Measurements from ENCODE around the gene BMPR1B. TPM values are rescaled to one million over a fixed set of nuclear protein-coding genes. Genes with fewer than 3 reads are reported as not detected.

BMPR1B gene
- total RNA-seq, 1 donor from 2014 or later: not detected

DNA sequence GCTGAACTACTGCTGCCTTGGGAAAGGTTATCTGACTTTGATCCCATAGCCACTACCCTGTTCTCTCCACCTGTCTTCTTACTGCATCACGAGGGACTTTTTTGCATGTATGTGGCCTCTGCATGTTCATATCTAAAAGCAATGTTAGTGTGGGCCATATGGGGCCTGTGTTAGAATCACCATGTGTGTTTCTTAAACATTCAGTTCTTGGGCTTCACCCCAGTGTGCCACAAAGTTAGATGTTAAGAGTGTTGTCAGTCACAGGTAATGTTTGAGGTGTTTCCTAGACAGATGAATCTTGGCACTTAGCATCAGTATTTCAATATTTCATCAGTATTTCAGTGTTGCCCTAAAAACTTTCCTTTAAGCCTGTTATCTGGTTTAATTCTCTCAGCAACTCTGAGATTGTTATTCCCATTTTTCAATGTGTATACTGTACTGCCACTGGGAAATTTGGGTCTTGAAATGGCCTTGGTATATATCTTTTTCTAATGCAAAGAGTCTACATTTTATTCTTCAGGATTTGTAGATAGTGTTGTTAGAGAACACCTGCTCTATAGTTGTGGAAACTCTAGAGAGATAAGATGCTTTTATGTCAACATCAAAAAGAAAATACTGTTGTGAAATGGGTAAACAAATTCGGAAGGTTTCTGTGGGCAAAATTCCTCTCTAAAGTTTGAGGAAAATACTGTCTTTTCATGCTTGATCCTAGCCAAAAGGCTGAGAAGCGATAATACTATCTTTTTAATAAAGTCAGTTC, 259.7 kb downstream of the BMPR1B start:
- Mint-ChIP-seq H3K4me1 (ENCODE audit: low read depth) (no peaks in the 10 kb centered on the region), H3K36me3 (ENCODE audit: low read depth) (no peaks in the 10 kb centered on the region), H3K9me3 (no peaks in the 10 kb centered on the region), H3K27me3 (ENCODE audit: insufficient read depth) (peaks cover 4% of the 10 kb centered on the region), H3K27ac (no peak overlapping the region), H3K4me3 (no peak overlapping the region)
- DNase-seq (ENCODE audit: low spot score): no peak
- intact Hi-C loops (cut with micrococcal nuclease): no loop called here

DNA sequence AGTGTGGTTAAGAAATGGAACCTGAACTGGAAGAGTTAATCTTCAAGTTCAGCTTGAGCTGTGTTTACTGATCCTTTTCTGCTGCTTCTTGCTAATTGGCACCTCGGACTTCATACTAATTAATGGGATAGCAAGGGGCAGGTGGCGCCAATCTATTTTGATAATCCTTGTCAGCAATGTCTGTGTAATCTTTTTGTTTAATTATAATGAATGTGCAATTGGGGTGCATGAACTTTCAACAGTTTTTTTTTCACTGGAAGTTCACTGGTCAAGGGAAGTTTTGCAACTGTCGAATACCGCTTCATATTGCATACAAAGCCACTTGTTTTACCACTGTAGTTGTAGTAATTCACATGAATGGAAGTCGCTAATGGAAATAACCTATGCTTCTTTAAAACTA, 261.0 kb downstream of the BMPR1B start:
- no peaks in the 10 kb centered on the region for H3K9me3 Mint-ChIP-seq

DNA sequence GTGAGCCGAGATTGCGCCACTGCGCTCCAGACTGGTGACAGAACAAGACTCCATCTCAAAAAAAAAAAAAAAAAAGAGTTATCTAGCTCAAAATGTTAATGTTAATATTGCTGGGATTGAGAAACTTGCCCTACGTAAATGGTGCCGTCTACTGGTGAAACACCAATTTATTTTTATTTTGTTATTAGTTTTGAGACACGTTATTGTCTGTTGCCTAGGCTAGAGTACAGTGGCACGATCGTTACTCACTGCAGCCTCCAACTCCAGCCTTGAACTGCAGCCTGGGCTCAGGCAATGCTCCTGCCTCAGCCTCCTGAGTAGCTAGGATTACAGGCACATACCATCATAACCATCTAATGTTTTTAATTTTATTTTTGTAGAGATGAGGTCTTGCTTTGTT, 262.8 kb downstream of the BMPR1B start:
- intact Hi-C loops (cut with micrococcal nuclease): no loop called here
- DNase-seq (ENCODE audit: low spot score): no peak
- no peak overlapping the region for H3K4me3 Mint-ChIP-seq
- H3K27ac Mint-ChIP-seq: no peak overlapping the region
- H3K36me3 Mint-ChIP-seq (ENCODE audit: low read depth): no peaks in the 10 kb centered on the region
- H3K9me3 Mint-ChIP-seq: no peaks in the 10 kb centered on the region
- peaks cover 4% of the 10 kb centered on the region for H3K27me3 Mint-ChIP-seq (ENCODE audit: insufficient read depth)
- H3K4me1 Mint-ChIP-seq (ENCODE audit: low read depth): no peaks in the 10 kb centered on the region

More for the DNA sequence above, 261.0 kb downstream of the BMPR1B start:
- Mint-ChIP-seq H3K4me1 (ENCODE audit: low read depth) (no peaks in the 10 kb centered on the region), H3K4me3 (no peak overlapping the region), H3K27ac (no peak overlapping the region), H3K27me3 (ENCODE audit: insufficient read depth) (peaks cover 4% of the 10 kb centered on the region), H3K36me3 (ENCODE audit: low read depth) (no peaks in the 10 kb centered on the region)
- intact Hi-C loops (cut with micrococcal nuclease): no loop called here
- DNase-seq (ENCODE audit: low spot score): no peak

DNA sequence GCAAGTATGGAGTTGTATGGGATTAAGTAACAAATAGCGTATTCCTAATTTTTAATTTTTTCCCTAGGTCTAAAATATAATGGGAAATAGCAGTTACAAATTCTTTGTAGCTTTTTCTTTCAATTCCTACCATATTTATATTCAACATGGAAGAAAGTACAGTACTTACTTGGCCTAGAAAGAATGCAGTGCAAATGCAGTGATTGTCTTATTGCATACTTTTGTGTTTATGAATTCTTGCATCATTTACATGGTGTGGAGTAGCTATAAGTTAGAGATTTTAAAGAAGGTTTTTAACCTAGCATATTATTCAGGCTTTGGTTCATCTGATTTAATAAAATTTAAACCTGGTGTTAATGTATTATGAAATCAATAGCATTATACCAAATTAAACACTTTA, 263.3 kb downstream of the BMPR1B start:
- Mint-ChIP-seq H3K27me3 (ENCODE audit: insufficient read depth) (peaks cover 1% of the 10 kb centered on the region), H3K9me3 (no peaks in the 10 kb centered on the region), H3K27ac (no peak overlapping the region), H3K4me1 (ENCODE audit: low read depth) (no peaks in the 10 kb centered on the region), H3K4me3 (no peak overlapping the region), H3K36me3 (ENCODE audit: low read depth) (no peaks in the 10 kb centered on the region)
- intact Hi-C loops (cut with micrococcal nuclease): no loop called here
- no peak for DNase-seq (ENCODE audit: low spot score)

DNA sequence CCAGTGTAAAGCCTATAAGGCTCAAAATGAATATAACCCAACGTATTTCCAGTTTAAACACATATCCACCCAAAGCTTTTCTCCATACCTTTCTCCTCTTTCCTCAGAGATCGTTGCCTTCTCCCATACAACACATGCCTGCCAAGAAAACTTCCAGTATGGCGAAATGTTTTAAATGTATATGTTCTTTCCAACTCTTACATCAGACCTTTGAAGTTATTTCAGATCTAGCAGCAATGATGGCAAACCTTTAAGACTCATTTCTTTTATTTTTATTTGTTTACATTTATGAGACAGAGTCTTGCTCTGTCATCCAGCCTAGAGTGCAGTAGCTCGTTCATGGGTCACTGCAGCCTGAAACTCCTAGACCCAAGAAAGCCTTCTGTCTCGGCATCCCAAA, 265.4 kb downstream of the BMPR1B start:
- H3K27me3 Mint-ChIP-seq (ENCODE audit: insufficient read depth): no peaks in the 10 kb centered on the region
- no peak overlapping the region for H3K4me3 Mint-ChIP-seq
- no peaks in the 10 kb centered on the region for H3K36me3 Mint-ChIP-seq (ENCODE audit: low read depth)
- no peak for DNase-seq (ENCODE audit: low spot score)
- H3K27ac Mint-ChIP-seq: no peak overlapping the region
- intact Hi-C loops (cut with micrococcal nuclease): no loop called here
- no peaks in the 10 kb centered on the region for H3K9me3 Mint-ChIP-seq
- H3K4me1 Mint-ChIP-seq (ENCODE audit: low read depth): no peaks in the 10 kb centered on the region

DNA sequence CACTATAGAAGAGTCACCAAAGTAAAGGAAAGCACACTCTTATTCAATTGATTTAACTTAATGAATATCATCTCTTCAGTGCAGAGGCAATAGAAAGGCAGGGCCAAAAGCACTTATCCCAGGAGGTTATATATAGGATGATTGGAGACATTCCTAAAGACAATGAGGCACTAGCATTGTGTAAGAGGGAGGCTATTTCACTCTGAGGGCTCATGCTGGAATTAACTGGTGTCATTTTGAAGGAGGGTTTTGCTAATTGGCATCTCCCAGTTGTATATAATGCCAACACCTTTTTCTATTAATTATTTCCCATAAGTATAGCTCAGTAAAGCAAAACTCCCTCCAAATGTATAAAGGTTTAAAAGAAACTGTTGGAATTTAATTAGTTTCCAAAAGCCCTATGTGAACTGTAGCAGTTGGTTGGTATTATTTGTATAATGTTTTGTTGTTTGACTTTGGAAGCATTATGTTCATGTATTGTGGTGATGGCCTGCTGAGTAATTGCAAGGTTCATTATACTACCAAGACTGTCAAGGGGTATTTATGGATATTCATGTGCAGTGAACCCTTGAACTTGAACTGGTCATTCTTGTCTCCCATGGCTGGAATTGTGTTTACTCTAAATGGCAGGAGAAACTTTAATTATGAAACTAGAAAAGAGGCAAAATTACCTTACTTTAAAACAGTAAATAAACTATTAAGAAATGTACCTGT, 270.3 kb downstream of the BMPR1B start:
- Mint-ChIP-seq H3K4me1 (ENCODE audit: low read depth) (no peaks in the 10 kb centered on the region), H3K27ac (no peak overlapping the region), H3K36me3 (ENCODE audit: low read depth) (no peaks in the 10 kb centered on the region), H3K9me3 (no peaks in the 10 kb centered on the region), H3K27me3 (ENCODE audit: insufficient read depth) (no peaks in the 10 kb centered on the region), H3K4me3 (no peak overlapping the region)
- intact Hi-C loops (cut with micrococcal nuclease): no loop called here
- DNase-seq (ENCODE audit: low spot score): no peak

DNA sequence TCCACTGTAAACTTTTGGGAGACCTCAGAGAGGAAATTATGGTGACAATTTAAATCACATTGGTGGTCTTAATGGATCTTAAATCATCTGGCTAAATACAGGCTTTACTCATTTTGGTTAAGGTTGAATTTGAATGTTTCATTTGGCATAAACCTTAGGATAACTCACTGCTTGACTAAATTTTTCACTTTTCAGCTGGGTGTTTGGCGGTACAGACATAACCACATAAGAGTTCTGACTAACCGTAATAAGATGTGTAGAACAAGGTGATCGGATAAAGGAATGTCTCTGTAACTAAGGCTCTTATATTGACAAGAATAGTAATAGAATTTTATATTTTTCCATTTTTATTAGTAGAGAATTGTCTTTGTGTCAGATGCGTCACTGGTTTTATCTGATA, 281.0 kb downstream of the BMPR1B start:
- H3K36me3 Mint-ChIP-seq (ENCODE audit: low read depth): no peaks in the 10 kb centered on the region
- H3K4me1 Mint-ChIP-seq (ENCODE audit: low read depth): no peaks in the 10 kb centered on the region
- H3K9me3 Mint-ChIP-seq: peaks cover 9% of the 10 kb centered on the region
- H3K27ac Mint-ChIP-seq: no peak overlapping the region
- H3K27me3 Mint-ChIP-seq (ENCODE audit: insufficient read depth): no peaks in the 10 kb centered on the region
- no peak for DNase-seq (ENCODE audit: low spot score)
- intact Hi-C loops (cut with micrococcal nuclease): no loop called here
- H3K4me3 Mint-ChIP-seq: no peak overlapping the region

DNA sequence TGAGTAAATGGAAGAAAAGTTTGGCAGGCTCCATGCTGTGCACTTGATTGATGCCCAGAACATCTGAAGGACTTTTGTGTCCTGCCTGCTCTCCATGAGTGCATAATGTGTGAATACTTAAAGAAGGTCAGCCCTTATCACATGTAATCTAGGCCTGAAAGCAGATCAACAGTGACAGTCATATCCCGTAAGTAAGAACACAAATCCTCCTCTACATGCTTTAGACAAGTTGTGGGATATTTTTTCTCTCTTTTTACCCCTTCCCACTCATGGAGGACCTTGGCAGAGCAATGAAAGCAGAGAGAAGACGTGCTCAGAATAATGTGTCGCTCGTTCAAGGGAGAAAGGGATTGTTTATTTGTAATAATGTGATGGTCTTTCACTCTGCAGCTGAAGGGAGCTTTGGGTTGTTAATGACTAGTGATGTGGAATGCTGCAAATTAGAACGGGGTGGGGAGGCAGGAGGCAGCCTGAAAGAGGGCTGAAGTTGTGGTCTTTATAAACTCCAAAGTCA, 286.6 kb downstream of the BMPR1B start:
- no peaks in the 10 kb centered on the region for H3K4me1 Mint-ChIP-seq (ENCODE audit: low read depth)
- intact Hi-C loops (cut with micrococcal nuclease): no loop called here
- H3K36me3 Mint-ChIP-seq (ENCODE audit: low read depth): no peaks in the 10 kb centered on the region
- no peaks in the 10 kb centered on the region for H3K9me3 Mint-ChIP-seq
- H3K4me3 Mint-ChIP-seq: no peak overlapping the region
- DNase-seq (ENCODE audit: low spot score): no peak
- no peak overlapping the region for H3K27ac Mint-ChIP-seq
- H3K27me3 Mint-ChIP-seq (ENCODE audit: insufficient read depth): no peaks in the 10 kb centered on the region

DNA sequence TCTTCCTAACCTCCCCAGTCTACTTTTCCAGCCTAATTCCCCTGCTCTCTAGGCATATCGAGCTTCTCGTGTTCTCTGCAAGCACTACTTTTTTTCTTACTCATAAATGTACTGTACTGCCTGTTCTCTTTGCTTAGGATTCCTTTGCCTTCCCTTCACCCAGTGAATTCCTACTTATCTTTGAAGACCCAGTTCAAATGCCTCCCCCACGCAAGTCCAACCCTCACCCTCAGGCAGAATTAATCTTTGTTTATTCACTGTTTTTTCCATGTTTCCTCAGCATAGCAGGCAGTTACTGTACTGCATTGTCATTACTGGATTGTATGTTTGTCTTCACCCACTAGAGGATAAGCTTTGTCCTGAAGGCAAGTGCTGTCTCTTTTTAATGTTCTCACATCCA, 287.7 kb downstream of the BMPR1B start:
- Mint-ChIP-seq H3K4me3 (no peak overlapping the region), H3K27me3 (ENCODE audit: insufficient read depth) (no peaks in the 10 kb centered on the region), H3K36me3 (ENCODE audit: low read depth) (no peaks in the 10 kb centered on the region), H3K4me1 (ENCODE audit: low read depth) (no peaks in the 10 kb centered on the region), H3K9me3 (no peaks in the 10 kb centered on the region), H3K27ac (no peak overlapping the region)
- intact Hi-C loops (cut with micrococcal nuclease): no loop called here
- DNase-seq (ENCODE audit: low spot score): no peak

DNA sequence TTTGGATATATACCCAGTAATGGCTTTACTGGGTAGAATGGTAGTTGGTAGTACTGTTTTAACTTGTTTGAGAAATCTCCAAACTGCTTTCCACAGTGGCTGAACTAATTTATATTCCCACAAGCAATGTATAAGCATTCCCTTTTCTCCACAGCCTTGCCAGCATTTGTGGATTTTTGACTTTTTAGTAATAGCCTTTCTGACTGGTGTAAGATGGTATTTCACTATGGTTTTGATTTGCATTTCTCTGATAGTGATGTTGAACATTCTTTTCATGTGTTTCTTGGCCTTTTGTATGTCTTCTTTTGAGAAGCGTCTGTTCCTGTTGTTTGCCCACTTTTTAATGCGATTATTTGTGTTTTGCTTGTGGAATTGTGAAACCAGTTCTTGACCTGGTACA, 290.5 kb downstream of the BMPR1B start:
- DNase-seq (ENCODE audit: low spot score): no peak
- intact Hi-C loops (cut with micrococcal nuclease): no loop called here
- Mint-ChIP-seq H3K4me1 (ENCODE audit: low read depth) (no peaks in the 10 kb centered on the region), H3K9me3 (no peaks in the 10 kb centered on the region), H3K36me3 (ENCODE audit: low read depth) (no peaks in the 10 kb centered on the region), H3K27ac (no peak overlapping the region), H3K27me3 (ENCODE audit: insufficient read depth) (peaks cover 3% of the 10 kb centered on the region), H3K4me3 (no peak overlapping the region)

DNA sequence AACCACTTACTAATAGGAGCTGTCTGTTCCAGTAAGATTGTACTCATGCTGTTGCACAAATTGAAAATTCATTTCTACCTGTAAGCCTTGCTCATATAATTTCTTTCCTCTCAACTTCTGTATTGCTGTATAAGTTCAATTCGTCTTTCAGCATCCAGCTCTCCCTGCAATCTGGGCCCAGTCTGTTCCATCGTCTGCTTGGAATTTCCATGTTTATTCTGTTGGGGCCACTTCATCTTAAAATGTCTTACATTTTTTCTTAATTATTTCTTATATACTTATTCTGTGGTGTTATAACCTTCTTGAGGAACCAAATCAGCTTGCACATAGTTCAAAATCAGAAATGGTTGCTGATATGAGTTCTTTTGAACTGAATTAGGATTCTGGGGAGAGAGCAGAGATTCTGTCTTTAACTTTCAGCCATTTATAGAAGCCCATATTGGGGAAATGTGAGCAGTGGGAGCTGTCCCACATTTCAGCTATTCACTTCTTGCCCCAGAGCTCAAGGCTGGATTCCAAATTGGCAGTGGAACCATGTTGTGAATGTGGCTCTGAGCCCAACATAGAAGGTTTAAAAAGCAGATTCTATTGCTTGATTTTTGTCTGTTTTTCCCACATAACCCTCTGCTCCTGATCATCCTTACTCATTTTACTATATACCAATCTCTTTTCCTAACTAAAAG, 291.9 kb downstream of the BMPR1B start:
- no peak for DNase-seq (ENCODE audit: low spot score)
- Mint-ChIP-seq H3K4me1 (ENCODE audit: low read depth) (no peaks in the 10 kb centered on the region), H3K36me3 (ENCODE audit: low read depth) (no peaks in the 10 kb centered on the region), H3K9me3 (no peaks in the 10 kb centered on the region), H3K27me3 (ENCODE audit: insufficient read depth) (peaks cover 3% of the 10 kb centered on the region), H3K4me3 (no peak overlapping the region), H3K27ac (no peak overlapping the region)
- intact Hi-C loops (cut with micrococcal nuclease): no loop called here

DNA sequence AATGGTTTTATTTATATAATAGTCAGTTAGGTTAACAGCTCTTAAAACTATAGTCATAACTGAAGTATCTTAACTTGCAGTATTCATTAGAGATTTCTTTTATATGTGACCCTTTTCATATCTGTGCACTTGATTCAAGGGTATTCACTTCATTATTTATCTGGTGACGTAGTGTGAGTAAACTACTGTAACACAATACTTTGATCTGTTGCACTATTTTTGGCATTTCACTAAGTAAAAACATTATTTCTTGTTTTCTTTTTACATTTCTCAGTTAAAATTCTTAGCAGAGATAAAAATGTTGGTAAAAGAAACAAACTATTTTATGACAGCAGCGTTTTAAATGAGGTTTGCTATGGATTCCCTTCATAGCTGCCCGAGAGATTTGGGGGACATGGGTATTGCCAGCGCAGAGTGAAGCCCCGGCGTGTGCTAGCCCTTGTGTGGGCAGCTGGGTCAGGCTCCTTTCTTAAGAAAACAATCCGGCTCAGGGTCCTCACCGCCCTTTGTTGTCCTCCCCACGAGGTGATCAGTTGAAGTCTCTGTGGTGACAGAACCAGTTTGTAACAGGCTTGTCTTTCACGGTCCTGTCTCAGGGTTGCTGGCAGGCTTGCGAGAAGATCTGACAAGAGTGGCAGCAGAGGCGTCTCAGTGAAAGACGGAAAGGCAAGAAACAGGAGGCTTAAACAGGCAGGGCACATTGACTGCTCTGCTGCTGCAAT, 293.4 kb downstream of the BMPR1B start:
- Mint-ChIP-seq H3K27me3 (ENCODE audit: insufficient read depth) (peaks cover 3% of the 10 kb centered on the region), H3K4me3 (no peak overlapping the region), H3K36me3 (ENCODE audit: low read depth) (no peaks in the 10 kb centered on the region), H3K4me1 (ENCODE audit: low read depth) (no peaks in the 10 kb centered on the region), H3K27ac (no peak overlapping the region), H3K9me3 (no peaks in the 10 kb centered on the region)
- intact Hi-C loops (cut with micrococcal nuclease): no loop called here
- no peak for DNase-seq (ENCODE audit: low spot score)

DNA sequence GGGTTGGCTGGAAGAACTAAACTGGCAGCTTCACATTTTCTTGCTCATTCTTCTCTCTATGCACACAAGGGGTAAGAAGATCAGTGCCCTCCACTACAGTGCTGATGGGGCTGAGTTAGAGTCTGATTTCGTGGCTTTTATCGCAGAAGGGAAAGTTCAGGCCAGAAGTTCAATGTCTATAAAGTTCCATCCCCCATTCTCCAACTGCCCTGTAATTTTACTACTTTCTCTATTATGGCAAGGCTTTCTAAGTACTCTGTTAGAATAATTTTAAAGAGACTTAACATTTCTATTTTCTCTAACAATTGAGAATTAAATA, 293.9 kb downstream of the BMPR1B start:
- intact Hi-C loops (cut with micrococcal nuclease): no loop called here

More for the DNA sequence above, 293.9 kb downstream of the BMPR1B start:
- Mint-ChIP-seq H3K36me3 (ENCODE audit: low read depth) (no peaks in the 10 kb centered on the region), H3K9me3 (no peaks in the 10 kb centered on the region), H3K27ac (no peak overlapping the region), H3K27me3 (ENCODE audit: insufficient read depth) (peaks cover 3% of the 10 kb centered on the region), H3K4me1 (ENCODE audit: low read depth) (no peaks in the 10 kb centered on the region), H3K4me3 (no peak overlapping the region)
- DNase-seq (ENCODE audit: low spot score): no peak
